Smooth muscle cell (in vitro differentiated cells): ENCODE measurements around the gene DGKD. TPM values are rescaled to one million over a fixed set of nuclear protein-coding genes. Genes with fewer than 3 reads are reported as not detected.

Source experiments
- DNase-seq: peaks from one replicate; lab custom pipeline; 2025; ENCODE audit not compliant: unreplicated experiment; lab: John Stamatoyannopoulos, UW
- H2AFZ ChIP-seq: fragments of 200-600 bp; sonication (generic); 2 replicates; pipeline ENCODE4 v1.6.0; 2016; ENCODE audit warnings: antibody characterized with exemption, low read depth, mild to moderate bottlenecking
- H3F3A ChIP-seq: fragments of 200-600 bp; sonication (generic); 2 replicates; pipeline ENCODE4 v1.6.0; 2017; ENCODE audit warnings: antibody characterized with exemption, low read depth
- H3K27ac ChIP-seq: fragments of 200-600 bp; sonication (generic); 2 replicates; pipeline ENCODE4 v1.5.1; 2016; ENCODE audit warnings: low read depth, mild to moderate bottlenecking
- H3K27me3 ChIP-seq: fragments of 200-600 bp; sonication (generic); 2 replicates; pipeline ENCODE4 v1.6.1; 2016; ENCODE audit warnings: low read depth, mild to moderate bottlenecking
- H3K36me3 ChIP-seq: fragments of 200-600 bp; sonication (generic); 2 replicates; pipeline ENCODE4 v1.5.1; 2016; ENCODE audit warnings: low read depth
- H3K4me1 ChIP-seq: fragments of 200-600 bp; sonication (generic); 2 replicates; pipeline ENCODE4 v1.5.1; 2016; ENCODE audit warnings: low read depth
- H3K4me2 ChIP-seq: fragments of 200-600 bp; sonication (generic); 2 replicates; pipeline ENCODE4 v1.6.0; 2016; ENCODE audit warnings: mild to moderate bottlenecking
- H3K4me3 ChIP-seq: fragments of 200-600 bp; sonication (generic); 2 replicates; pipeline ENCODE4 v1.5.1; 2016; ENCODE audit warnings: mild to moderate bottlenecking
- H3K79me2 ChIP-seq: fragments of 200-600 bp; sonication (generic); 2 replicates; pipeline ENCODE4 v1.6.0; 2016; ENCODE audit warnings: low read depth, mild to moderate bottlenecking
- H3K9ac ChIP-seq: fragments of 200-600 bp; sonication (generic); 2 replicates; pipeline ENCODE4 v1.6.0; 2016; ENCODE audit warnings: low read depth
- H3K9me3 ChIP-seq: fragments of 200-600 bp; sonication (generic); replicated peaks from 2 replicates; pipeline ENCODE4 v1.5.1; 2016; ENCODE audit warnings: low read depth
- H4K20me1 ChIP-seq: fragments of 200-600 bp; sonication (generic); 2 replicates; pipeline ENCODE4 v1.6.0; 2016; ENCODE audit warnings: low read depth
- CTCF ChIP-seq: fragments of 200-600 bp; sonication (generic); IDR thresholded peaks from 2 replicates; pipeline ENCODE4 v1.5.1; 2017; ENCODE audit warnings: borderline replicate concordance, mild to moderate bottlenecking, antibody characterized with exemption; ENCODE audit not compliant: insufficient read depth, poor library complexity, severe bottlenecking
- WGBS: methylation state at CpG from one replicate; pipeline ENCODE4 v1.1.7; 2016; ENCODE audit warnings: low lambda C conversion rate; 5-methylcytosine and 5-hydroxymethylcytosine counted together
- polyA plus RNA-seq: library from polyadenylated mRNA; unstranded; fragments of >200 nt; fragmentation: Nextera tagmentation; extraction: Ambion mirVana; gene quantifications from 2 replicates; pipeline ENCODE4 v1.2.1, GENCODE V29; 2016
- total RNA-seq: library from RNA; depleted of rRNA; stranded (reverse); fragments of >200 nt; gene quantifications from 2 replicates; pipeline ENCODE4 v1.2.3, GENCODE V29; 2014

Gene DGKD
- total and polyA plus RNA-seq, 2 experiments from 2014 or later = 12.2 to 14.2 TPM

GRCh38 chr2:233474308-233475160 is 120.2 kb downstream of the DGKD start:
- Histone ChIP-seq H3K9me3 (no peaks in the 10 kb centered on the region), H3K27ac (no peak overlapping the region), H3K4me2 (no peak overlapping the region), H3K9ac (no peak overlapping the region), H3F3A (no peaks in the 10 kb centered on the region), H2AFZ (no peak overlapping the region), H3K79me2 (no peaks in the 10 kb centered on the region), H3K4me3 (no peak overlapping the region), H3K36me3 (no peaks in the 10 kb centered on the region), H3K4me1 (no peaks in the 10 kb centered on the region), H3K27me3 (no peaks in the 10 kb centered on the region), H4K20me1 (no peaks in the 10 kb centered on the region)
- DNase-seq = no peak
- no peak for TF ChIP-seq CTCF
- 85% methylated on average over 22 of the region's 22 CpGs for WGBS

GRCh38 chr2:233476063-233476410 is 121.7 kb downstream of the DGKD start:
- no peak overlapping the region for H3K4me3 ChIP-seq
- no peak overlapping the region for H2AFZ ChIP-seq
- DNase-seq = no peak
- H3K36me3 ChIP-seq = no peaks in the 10 kb centered on the region
- H3F3A ChIP-seq = no peaks in the 10 kb centered on the region
- no peaks in the 10 kb centered on the region for H3K4me1 ChIP-seq
- H3K79me2 ChIP-seq = no peaks in the 10 kb centered on the region
- TF ChIP-seq CTCF = no peak
- H3K27ac ChIP-seq = no peak overlapping the region
- no peak overlapping the region for H3K4me2 ChIP-seq
- no peaks in the 10 kb centered on the region for H4K20me1 ChIP-seq
- WGBS = 95% methylated on average over 14 of the region's 14 CpGs
- no peak overlapping the region for H3K9ac ChIP-seq
- no peaks in the 10 kb centered on the region for H3K9me3 ChIP-seq
- H3K27me3 ChIP-seq = no peaks in the 10 kb centered on the region

- H3F3A ChIP-seq = no peaks in the 10 kb centered on the region
These were observed 122.6 kb downstream of the DGKD start for GRCh38 chr2:233476651-233477547.

More at GRCh38 chr2:233476651-233477547, 122.6 kb downstream of the DGKD start:
- Histone ChIP-seq H3K4me1 (no peaks in the 10 kb centered on the region), H3K27me3 (no peaks in the 10 kb centered on the region), H3K36me3 (no peaks in the 10 kb centered on the region), H2AFZ (no peak overlapping the region), H4K20me1 (no peaks in the 10 kb centered on the region), H3K27ac (no peak overlapping the region), H3K79me2 (no peaks in the 10 kb centered on the region), H3K9me3 (no peaks in the 10 kb centered on the region), H3K4me3 (no peak overlapping the region), H3K4me2 (no peak overlapping the region), H3K9ac (no peak overlapping the region)
- 95% methylated on average over 45 of the region's 45 CpGs for WGBS
- DNase-seq = no peak
- TF ChIP-seq CTCF = no peak
